GM08714 (cell line): Measurements from ENCODE around the gene TBL1Y.
"Not testable (repeated sequence)": the region's sequence is repeated elsewhere in the genome, so short reads cannot be mapped to it uniquely, and the experiment has no call there.

Source experiments
- H3K4me3 ChIP-seq: fragments of 200-500 bp; sonication (Bioruptor generic); 2 replicates; pipeline ENCODE4 v1.5.1; 2014; ENCODE audit warnings: mild to moderate bottlenecking, low read length, inconsistent platforms
- ZNF274 ChIP-seq: IDR thresholded peaks from 2 replicates; pipeline ENCODE4 v1.6.1; 2012; ENCODE audit warnings: mild to moderate bottlenecking, low read depth, low read length

TBL1Y gene

GRCh38 chrY:7002581-7002980, 92.1 kb downstream of the TBL1Y start:
- no peak overlapping the region for H3K4me3 ChIP-seq
- no peak for TF ChIP-seq ZNF274

GRCh38 chrY:7007911-7008310, 97.4 kb downstream of the TBL1Y start:
- no peak overlapping the region for H3K4me3 ChIP-seq
- TF ChIP-seq ZNF274 = no peak

GRCh38 chrY:7008578-7009355, 98.3 kb downstream of the TBL1Y start:
- no peak for TF ChIP-seq ZNF274
- no peak overlapping the region for H3K4me3 ChIP-seq

- H3K4me3 ChIP-seq = no peak overlapping the region
- no peak for TF ChIP-seq ZNF274
Measured at GRCh38 chrY:7013051-7013450, 102.6 kb downstream of the TBL1Y start.

- no peak overlapping the region for H3K4me3 ChIP-seq
- TF ChIP-seq ZNF274 = no peak
Measured at GRCh38 chrY:7016521-7016920, 106.0 kb downstream of the TBL1Y start.

GRCh38 chrY:7017244-7018080, 107.0 kb downstream of the TBL1Y start:
- no peak for TF ChIP-seq ZNF274
- no peak overlapping the region for H3K4me3 ChIP-seq

GRCh38 chrY:7039037-7039436, 128.5 kb downstream of the TBL1Y start:
- no peak for TF ChIP-seq ZNF274
- no peak overlapping the region for H3K4me3 ChIP-seq

- no peak for TF ChIP-seq ZNF274
- no peak overlapping the region for H3K4me3 ChIP-seq
Measured at GRCh38 chrY:7040662-7041061, 130.2 kb downstream of the TBL1Y start.

- TF ChIP-seq ZNF274 = no peak
- no peak overlapping the region for H3K4me3 ChIP-seq
Measured at GRCh38 chrY:7041983-7042382, 131.5 kb downstream of the TBL1Y start.

- H3K4me3 ChIP-seq = not testable (repeated sequence)
Measured at GRCh38 chrY:7052461-7052860, 142.0 kb downstream of the TBL1Y start.

- H3K4me3 ChIP-seq = no peak overlapping the region
- TF ChIP-seq ZNF274 = no peak
Measured at GRCh38 chrY:7056886-7057285, 146.4 kb downstream of the TBL1Y start.

GRCh38 chrY:7078725-7079124, 168.2 kb downstream of the TBL1Y start:
- no peak overlapping the region for H3K4me3 ChIP-seq
- TF ChIP-seq ZNF274 = no peak

- not testable (repeated sequence) for H3K4me3 ChIP-seq
Measured at GRCh38 chrY:7080548-7080947, 170.1 kb downstream of the TBL1Y start.

GRCh38 chrY:7085606-7086005, 175.1 kb downstream of the TBL1Y start:
- TF ChIP-seq ZNF274 = no peak
- no peak overlapping the region for H3K4me3 ChIP-seq

GRCh38 chrY:7092836-7093235, 182.3 kb downstream of the TBL1Y start:
- TF ChIP-seq ZNF274 = no peak
- no peak overlapping the region for H3K4me3 ChIP-seq
